HFFc6 (cell line): ENCODE results near the gene HOGA1. TPM values are rescaled to one million over a fixed set of nuclear protein-coding genes. Genes with fewer than 3 reads are reported as not detected.

Experiments
- DNase-seq: peaks from one replicate; pipeline ENCODE4 v3.0.0-alpha.2; 2018
- H3K27ac Mint-ChIP-seq: 2 replicates; pipeline ENCODE4 v1.8.0; 2020; ENCODE audit warnings: mild to moderate bottlenecking, mixed read lengths
- H3K27me3 Mint-ChIP-seq: 2 replicates; pipeline ENCODE4 v1.8.0; 2021; ENCODE audit warnings: mild to moderate bottlenecking, moderate library complexity, mixed read lengths; ENCODE audit not compliant: insufficient read depth
- H3K36me3 Mint-ChIP-seq: 2 replicates; pipeline ENCODE4 v1.8.0; 2021; ENCODE audit warnings: low read depth, mixed read lengths
- H3K4me1 Mint-ChIP-seq: 2 replicates; pipeline ENCODE4 v1.8.0; 2020; ENCODE audit warnings: low read depth, mixed read lengths
- H3K4me3 Mint-ChIP-seq: 2 replicates; pipeline ENCODE4 v1.8.0; 2020; ENCODE audit warnings: mild to moderate bottlenecking, moderate library complexity, mixed read lengths
- H3K9me3 Mint-ChIP-seq: 2 replicates; pipeline ENCODE4 v1.8.0; 2020; ENCODE audit warnings: mild to moderate bottlenecking, mixed read lengths
- CTCF ChIP-seq: fragments of 200-600 bp; sonication (generic); IDR thresholded peaks from 2 replicates; pipeline ENCODE4 v1.5.0; 2021; ENCODE audit warnings: antibody characterized with exemption, mild to moderate bottlenecking
- total RNA-seq, 6 experiments: library from RNA; stranded (reverse); fragmentation: NEBNext Ultra II Directional; extraction: Animal tissue kit (Norgen Biotek cat#: 25700); gene quantifications; 2 replicates in 1 of 6; 3 replicates in 5 of 6; pipeline ENCODE4 v1.2.3, GENCODE V29; 2021

Gene HOGA1
- total RNA-seq, 6 experiments from 2014 or later, result 0.26 to 0.66 (median 0.46) TPM

- no peak for TF ChIP-seq CTCF
- Mint-ChIP-seq H3K27ac (no peak overlapping the region), H3K9me3 (no peaks in the 10 kb centered on the region), H3K36me3 (no peaks in the 10 kb centered on the region), H3K4me3 (no peak overlapping the region), H3K4me1 (peaks cover 13% of the 10 kb centered on the region), H3K27me3 (no peaks in the 10 kb centered on the region)
- DNase-seq, result no peak
These were observed 3.0 kb downstream of the HOGA1 start for GRCh38 chr10:97587183-97587582.

GRCh38 chr10:97589479-97589878 lies 5.3 kb downstream of the HOGA1 start, which contains the start of gene C10orf62:
Gene C10orf62 (plus strand): TSS chr10:97589721. CDS start chr10:97589898, 177 bp downstream.
- peaks cover 2% of the 10 kb centered on the region; the same call in 1 of the 2 replicates for H3K27me3 Mint-ChIP-seq
- TF ChIP-seq CTCF, result no peak
- H3K4me3 Mint-ChIP-seq, result no peak within 1 kb of the TSS
- no peaks in the 10 kb centered on the region for H3K36me3 Mint-ChIP-seq
- H3K4me1 Mint-ChIP-seq, result peaks cover 6% of the 10 kb centered on the region
- no peak within 1 kb of the TSS for H3K27ac Mint-ChIP-seq
- no peak for DNase-seq
- H3K9me3 Mint-ChIP-seq, result no peaks in the 10 kb centered on the region

GRCh38 chr10:97590082-97590747 lies 6.0 kb downstream of the HOGA1 start:
- peaks cover 2% of the 10 kb centered on the region; the same call in 1 of the 2 replicates for H3K27me3 Mint-ChIP-seq
- peaks cover 12% of the 10 kb centered on the region for H3K4me1 Mint-ChIP-seq
- H3K27ac Mint-ChIP-seq, result no peak overlapping the region
- no peak for TF ChIP-seq CTCF
- no peaks in the 10 kb centered on the region for H3K9me3 Mint-ChIP-seq
- no peak for DNase-seq
- H3K4me3 Mint-ChIP-seq, result no peak overlapping the region
- H3K36me3 Mint-ChIP-seq, result no peaks in the 10 kb centered on the region

GRCh38 chr10:97590748-97591495 lies 6.7 kb downstream of the HOGA1 start:
- no peaks in the 10 kb centered on the region for H3K36me3 Mint-ChIP-seq
- no peak for TF ChIP-seq CTCF
- H3K9me3 Mint-ChIP-seq, result no peaks in the 10 kb centered on the region
- H3K4me3 Mint-ChIP-seq, result no peak overlapping the region
- DNase-seq, result no peak
- H3K27me3 Mint-ChIP-seq, result peaks cover 2% of the 10 kb centered on the region; the same call in 1 of the 2 replicates
- H3K4me1 Mint-ChIP-seq, result peaks cover 14% of the 10 kb centered on the region
- H3K27ac Mint-ChIP-seq, result no peak overlapping the region

GRCh38 chr10:97593421-97593820 lies 9.2 kb downstream of the HOGA1 start:
- Mint-ChIP-seq H3K9me3 (no peaks in the 10 kb centered on the region), H3K4me1 (peaks cover 38% of the 10 kb centered on the region), H3K27ac (no peak overlapping the region), H3K36me3 (no peaks in the 10 kb centered on the region), H3K4me3 (no peak overlapping the region), H3K27me3 (peaks cover 2% of the 10 kb centered on the region)
- no peak for TF ChIP-seq CTCF
- DNase-seq, result no peak
